Hindlimb muscle (tissue), 1 donor: ENCODE measurements around the gene NFIA. TPM values are rescaled to one million over a fixed set of nuclear protein-coding genes. Genes with fewer than 3 reads are reported as not detected.

ENCODE experiments used
- DNase-seq: peaks from one replicate; pipeline ENCODE4 v3.0.0-alpha.2; 2013
- polyA plus RNA-seq: library from polyadenylated mRNA; unstranded; fragments of 120-200 nt; gene quantifications from one replicate; pipeline ENCODE4 v1.2.1, GENCODE V29; 2013; ENCODE audit not compliant: insufficient read length

The NFIA gene
- polyA plus RNA-seq, 1 donor = 32.9 TPM

DNA sequence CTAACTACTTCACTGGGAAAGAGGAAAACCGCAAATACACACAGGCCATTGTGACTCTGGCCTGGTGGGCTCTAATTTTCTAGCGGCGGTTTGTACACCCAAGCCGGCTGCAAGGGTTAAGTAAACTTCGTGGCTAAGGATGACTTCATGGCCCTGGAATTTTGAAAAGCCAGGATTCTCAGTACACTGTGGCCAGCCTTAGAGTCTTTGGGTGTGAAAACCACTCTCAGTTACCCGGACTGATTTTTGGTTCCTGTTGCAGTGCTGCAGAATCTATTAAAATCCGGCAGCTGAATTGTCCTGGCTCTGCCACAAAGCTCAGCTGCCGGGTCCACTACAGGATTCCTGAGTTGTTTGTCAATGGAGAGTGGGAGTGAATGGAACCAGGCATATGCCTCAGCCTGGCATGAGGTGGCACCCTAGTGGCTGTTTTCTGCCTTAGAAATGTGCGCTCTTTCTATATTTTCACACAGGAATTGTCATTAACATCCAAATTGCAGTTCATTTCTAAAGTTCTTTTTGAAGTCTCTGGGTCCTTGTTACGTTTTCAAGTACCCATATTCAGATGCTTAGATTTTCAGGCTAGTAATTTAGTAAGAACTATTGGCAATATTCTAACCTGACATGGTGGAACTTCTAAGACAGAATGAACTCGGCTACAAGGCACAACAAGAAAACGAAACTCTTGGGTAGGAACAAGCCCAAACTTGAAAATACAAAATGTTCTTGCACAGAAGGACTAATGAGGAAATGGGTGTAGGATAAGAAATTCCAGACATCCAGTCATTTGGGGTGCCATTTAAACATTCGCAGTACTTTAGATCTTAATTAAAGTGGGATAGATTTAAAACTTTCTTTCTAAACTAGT, 255.9 kb downstream of the NFIA start:
- DNase-seq = peak; percentile 68

DNA sequence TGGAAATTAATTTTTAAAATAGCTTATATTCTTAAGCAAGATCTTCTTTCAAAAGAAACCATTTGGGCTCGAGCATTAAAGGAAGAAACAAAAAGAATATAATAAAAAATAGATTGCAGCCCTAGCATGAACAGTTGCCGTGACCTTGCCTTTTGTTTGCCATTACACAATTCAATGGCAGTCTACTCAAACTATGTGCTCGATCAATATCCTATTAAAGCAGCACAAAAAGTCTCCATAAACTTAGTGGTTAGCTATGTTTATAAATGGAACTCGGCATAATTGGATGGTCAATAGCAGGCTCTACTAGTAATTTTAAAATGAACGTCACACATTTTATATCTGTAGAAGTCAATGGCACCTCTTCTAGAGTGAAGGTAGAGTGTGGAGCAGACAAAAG, 256.5 kb downstream of the NFIA start:
- DNase-seq = no peak

DNA sequence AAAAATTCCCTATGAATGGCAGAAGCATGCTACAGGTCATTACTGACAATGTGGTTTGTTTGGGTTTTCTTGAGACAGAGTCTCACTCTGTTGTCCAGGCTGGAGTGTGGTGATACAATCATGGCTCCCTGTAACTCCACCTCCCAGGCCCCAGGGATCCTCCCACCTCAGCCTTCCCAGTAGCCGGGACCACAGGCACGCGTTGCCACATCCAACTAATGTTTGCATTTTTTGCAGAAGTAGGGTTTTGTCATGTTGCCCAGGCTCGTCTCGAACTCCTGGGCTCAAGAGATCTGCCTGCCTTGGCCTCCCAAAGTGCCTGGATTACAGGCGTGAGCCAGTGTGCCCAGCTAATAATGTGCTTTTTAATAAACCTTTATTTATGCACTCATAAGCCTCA, 259.1 kb downstream of the NFIA start:
- DNase-seq = no peak

DNA sequence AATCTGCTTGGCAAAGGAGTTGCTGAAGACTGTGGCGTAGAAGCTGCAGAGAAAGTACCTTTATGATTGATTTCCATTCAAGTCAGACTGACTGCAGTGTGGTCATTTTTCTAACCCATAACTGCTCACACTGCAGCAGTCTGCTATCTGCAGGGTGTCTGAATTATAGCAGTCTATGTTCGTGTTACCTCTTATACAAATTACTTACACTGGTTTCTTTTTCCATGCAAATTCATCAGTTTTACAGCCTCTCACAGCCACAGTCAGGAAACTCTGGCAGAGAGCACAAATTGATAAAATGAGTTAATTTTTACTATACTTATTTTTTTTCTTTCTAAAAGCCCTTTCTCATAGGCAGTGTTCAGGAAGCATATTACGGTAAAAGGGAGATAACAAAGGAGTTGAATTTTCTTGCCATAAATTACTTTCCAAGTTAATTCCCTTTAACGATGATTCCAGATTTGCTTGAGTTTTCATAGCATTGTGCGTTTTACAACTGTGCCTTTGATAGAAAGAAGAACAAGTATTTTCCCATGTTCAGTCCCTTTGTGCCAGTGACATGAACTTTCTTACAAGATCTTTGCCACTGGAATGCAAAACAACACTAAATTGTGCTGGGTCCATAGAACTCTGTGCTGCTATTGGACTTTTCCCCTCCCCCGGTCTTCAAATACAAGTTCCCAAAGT, 261.5 kb downstream of the NFIA start:
- peak; percentile 21 for DNase-seq

DNA sequence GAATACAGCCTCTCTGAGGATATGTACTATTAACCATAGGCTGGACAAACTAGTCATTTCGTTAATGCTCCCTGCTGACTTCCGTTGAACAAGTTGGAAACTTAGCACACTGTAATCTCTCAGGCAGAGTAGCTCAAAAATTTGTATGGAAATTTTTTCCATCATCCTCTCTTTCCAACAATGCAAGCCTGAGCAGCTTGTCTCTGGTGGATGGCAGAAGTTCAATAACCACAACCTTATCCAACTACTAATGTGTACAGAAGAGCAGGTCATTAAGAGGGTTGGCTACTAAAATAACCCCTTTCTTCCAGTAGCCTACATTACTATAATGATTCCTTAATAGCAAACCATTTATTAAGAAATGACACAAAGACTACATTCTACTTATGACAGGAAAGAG, 262.3 kb downstream of the NFIA start:
- peak; percentile 30 for DNase-seq

DNA sequence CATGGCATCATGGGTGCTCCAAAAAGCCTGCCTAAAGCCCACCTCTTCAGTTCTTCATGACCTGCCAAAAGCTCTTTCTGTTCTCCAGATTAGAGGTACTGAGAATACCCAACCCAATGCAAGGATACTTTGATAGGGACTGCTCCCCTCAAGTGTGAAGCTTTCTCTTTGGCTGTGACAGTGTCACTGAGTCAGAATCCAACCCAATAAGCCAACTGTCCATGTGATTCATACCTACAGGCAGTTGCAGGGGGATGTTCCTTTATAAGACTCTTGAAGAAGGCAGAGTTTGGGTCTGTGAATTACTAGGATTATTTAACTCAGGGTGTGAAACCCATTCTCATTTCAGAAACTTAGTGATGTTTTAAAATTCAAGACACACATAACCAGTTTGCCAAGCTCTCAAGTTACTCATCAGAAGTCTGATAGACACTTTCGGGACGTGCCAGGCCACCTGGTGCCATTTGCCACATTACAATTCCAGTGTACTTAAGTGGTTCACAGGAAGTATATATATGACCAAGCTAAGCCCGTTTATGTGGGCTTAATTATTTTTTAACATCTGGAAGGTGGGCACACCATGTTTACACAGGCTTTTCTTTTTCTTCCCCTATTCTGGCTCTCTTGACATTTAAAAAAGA, 265.8 kb downstream of the NFIA start:
- no peak for DNase-seq

DNA sequence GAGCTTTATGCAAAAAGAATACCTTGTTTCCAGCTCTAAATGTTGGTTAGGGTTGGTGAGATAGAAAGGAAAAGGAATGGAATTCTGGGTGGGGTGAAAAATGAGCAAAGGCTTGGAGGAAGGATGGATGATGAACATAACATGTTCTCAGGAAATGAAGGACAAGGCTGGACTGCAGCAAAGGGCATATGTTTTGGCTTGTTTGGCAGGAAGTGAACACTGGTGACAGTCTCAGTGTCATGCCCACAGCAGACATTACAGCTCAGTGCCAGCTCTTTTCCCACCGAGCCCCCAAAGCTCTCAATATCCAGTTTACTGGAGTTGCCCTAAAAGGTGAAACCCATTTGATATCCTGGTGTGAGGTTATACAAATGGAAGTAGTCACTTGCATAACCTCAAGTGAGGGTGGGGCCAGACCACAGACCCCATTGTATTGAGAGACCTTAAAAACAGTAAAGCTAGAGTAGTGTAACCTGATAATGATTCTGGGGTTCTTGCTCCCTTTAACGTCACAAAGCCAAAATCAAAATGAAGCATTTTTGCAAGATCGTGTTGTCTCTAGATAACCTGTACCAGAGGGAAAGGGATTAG, 270.6 kb downstream of the NFIA start:
- DNase-seq = no peak

DNA sequence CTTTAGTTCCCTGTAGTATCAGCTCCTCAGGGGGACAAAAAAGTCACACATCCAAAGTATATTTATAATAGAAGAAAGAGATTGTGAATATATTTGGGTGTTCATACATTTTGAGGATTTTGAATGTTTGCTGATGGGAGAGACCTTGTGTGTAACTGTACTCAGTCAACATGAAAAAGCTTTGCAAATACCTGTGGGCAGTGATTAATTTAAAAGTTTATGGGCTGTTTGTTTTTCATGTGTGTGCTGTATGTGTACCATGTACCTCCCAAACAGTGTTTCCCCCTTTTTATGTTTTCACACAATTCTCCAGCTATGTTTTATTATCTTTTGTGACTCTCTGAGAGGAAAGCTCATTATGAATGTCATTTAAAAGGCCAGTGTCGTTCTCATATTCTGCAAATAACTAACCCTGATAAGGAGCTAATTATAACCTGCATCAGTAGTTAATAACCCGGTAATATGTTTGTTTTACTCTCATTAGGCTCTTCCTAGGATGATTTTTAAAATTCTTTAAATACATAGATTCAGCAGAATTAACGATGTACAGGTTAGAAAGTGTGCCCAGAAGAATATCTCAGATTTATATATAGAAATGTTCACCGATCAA, 271.5 kb downstream of the NFIA start:
- DNase-seq = no peak

DNA sequence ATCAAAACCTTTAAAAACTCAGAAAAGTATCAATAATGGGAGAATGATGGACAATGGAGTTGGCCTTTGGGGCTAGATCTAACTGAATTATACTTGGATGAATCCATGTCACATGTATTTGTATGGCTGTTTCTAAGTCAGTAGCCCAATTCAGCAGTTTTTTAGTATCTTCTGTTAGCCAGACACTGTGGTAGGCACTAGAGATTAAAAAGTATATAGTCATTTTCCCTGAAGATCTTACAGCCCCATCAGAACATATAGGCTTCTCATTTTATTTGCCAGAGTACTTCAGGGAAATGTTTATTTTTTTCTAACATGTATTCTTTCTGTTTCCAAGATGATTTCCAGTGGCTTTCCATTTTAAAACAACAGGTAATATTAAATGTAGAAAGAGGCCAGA, 273.7 kb downstream of the NFIA start:
- DNase-seq = no peak

DNA sequence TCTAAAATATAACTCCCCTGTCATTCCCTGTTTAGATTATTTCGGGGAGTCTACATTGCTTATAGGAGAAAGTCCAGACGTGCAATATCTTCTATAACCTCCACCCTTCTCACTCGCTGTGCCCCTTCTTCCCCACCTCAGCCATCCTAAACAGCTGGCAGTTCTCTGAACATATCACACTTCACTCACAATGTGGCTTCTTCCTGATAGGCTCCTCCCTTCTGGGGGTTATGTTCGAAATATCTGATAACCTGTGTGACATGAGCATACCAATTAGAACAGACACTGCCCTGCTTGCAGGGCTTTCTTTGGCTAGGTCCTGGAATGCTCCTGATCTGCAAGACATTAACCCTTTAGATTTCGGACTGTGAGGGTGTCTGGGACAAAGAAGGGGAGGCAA, 274.6 kb downstream of the NFIA start:
- no peak for DNase-seq

DNA sequence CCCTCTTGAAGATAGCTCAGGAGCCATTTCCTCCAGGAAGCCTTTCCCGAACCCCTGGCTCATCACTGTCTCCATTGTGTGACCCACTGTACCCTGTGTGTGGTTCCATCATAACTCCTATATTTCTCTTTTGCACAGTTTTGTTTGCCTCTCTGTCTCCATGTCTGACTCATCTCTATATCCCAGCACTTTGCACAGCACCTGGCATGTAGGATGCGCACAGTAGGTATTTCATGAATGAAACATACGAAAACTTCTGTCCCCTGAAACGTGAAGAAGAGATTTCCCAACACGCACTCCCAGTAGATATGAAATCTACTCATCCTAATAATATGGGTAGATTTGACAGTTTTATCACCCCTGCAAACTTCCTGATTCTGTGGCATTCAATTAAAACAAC, 275.2 kb downstream of the NFIA start:
- no peak for DNase-seq

DNA sequence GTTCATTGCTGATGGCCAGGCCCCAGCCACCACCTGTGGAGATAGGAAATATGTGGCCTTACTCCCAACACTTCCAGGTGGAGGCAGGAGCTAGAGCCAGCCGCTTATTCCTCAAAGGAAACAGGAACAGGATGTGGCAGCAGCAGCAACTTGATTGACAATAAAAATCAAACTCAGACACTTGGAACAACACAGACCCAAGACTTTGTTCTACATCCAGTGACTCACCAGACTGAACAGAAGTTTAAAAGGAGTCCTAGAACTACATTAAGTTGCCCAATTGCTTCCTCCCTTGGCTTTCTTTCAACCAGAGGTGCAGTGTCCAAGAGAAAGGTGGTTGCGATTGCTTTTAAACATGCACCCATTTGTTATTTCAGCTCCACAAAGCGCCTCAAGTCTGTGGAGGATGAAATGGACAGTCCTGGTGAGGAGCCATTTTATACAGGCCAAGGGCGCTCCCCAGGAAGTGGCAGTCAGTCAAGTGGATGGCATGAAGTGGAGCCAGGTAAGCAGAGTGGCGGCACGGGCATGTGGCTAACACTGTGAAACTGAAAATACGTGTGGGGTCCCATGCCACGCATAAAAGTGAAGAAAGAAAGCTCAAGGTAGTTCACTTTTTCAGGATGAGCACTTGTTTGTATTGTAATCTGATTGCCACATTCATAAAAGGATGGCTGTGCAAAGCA, 276.6 kb downstream of the NFIA start:
- DNase-seq = no peak

DNA sequence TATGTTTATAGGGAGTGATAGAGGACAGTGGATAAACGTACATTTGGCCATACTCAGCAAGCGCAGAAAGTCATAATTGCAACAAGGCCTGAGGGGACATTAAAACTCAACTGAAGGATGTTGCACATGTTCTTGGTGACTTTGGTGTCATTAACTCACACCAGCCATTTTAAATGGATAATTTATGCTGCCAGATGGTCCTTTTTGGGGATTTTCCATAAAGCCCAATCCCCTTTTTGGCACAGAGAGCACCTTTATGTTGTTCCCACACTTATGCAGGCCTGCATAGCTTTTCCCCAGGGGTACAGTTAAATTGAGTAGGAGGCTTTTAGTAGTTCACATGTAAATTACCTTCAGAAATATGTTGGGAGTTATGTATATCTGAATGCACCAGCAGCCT, 279.6 kb downstream of the NFIA start:
- DNase-seq = no peak

DNA sequence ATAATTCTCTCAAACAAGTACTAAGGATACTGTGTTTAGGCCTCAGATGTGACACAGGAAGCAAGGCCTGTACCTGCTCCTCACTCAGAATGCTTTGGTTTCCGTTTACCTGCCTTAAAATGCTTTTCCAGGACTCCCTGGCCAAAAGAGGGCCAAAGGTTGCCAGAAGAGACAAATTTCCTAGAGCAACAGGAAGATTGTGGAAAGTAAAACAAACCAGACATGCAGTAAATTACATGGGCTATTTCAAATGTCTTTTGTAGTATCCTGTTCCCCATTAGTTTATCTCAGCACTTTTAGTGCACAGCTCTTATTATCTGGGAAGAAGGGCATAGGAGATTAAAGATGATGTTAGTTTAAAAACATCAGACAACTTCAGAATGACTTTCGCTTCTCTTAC, 280.0 kb downstream of the NFIA start:
- no peak for DNase-seq

DNA sequence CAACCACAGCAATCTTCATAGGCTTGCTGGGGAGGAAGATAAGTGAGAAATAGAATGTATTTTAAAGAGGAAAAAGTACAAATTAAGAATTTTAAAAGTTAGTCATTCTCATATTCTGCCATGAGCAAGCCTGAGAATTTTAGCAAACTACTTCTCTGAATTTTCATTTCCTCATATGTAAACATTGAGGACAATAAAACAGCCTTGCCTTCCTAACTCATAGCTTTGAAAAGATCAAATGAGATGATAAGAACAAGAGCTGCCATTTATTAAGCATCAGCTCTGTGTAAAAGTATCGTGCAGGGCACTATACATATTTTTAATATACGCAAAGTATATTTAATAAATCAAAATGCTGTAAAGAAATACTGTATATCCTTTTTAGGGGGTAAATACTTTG, 286.0 kb downstream of the NFIA start:
- DNase-seq = no peak

DNA sequence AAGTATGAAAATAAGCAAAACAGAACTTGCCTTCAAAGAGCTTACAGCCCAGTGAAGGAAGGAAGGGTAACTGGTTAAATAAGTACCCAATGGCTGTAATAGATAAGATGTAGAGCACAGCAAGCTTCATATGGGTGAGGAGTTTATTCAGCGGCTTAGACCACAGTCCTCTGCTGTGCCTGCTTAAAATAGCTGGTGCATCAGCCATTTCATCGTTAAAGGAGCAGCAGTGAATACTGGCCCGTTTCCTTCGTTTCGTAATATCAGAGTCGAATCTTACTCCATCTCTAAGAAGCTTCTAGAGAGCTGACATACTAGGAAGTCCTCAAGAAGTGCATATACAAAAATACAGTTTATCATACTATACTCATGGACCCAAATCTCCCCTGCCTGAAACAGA, 286.5 kb downstream of the NFIA start:
- DNase-seq = no peak

DNA sequence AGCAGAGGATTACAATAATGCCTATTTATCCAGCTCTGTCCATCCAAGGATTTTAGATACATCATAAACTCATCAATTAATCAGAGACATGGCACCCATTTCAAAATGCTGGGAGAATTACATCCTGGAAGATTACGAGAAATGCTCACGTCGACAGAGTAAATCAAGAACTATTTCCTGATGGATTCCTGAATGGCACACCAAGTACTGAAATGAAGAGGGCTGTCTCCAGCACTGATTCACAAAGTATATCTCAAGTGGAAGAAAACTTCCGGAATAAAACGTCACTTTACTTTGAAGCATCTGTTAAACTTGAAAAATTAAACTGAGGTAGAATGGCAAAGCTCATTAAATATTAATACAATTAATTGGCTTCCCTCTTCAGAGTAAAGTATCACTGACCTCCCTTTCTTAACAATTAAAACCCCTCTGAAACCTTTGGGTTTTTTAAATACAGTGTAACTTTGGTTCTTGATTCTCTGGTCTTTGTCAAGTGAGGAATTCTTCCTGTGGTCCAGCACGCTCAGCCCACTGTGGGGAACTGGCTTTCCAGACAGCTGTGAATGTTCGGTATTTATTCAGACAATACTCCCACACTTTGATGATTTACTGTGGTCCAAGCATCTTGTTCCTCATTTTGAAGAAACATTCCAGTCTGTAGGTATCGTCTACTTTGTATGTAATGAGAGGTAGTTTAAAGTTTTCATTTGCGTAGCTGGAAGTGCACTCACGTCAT, 288.0 kb downstream of the NFIA start:
- DNase-seq = no peak

DNA sequence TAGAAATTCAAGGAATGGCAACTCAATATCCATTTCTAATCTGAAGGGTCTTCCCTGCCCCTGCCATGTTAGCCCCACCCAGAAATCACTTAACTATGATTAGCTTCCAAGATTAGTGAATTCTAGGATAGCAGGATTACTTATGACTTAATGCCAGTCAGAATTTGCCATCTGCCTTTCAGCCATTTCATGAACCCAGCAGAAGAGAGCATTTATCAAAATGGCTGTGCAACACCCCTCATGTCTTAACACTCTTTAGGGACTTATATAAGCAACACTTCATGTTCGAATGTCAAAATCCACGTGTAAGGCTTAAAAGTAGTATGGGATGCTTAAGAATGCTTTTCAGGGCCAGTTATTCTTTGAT, 288.5 kb downstream of the NFIA start:
- DNase-seq = no peak

DNA sequence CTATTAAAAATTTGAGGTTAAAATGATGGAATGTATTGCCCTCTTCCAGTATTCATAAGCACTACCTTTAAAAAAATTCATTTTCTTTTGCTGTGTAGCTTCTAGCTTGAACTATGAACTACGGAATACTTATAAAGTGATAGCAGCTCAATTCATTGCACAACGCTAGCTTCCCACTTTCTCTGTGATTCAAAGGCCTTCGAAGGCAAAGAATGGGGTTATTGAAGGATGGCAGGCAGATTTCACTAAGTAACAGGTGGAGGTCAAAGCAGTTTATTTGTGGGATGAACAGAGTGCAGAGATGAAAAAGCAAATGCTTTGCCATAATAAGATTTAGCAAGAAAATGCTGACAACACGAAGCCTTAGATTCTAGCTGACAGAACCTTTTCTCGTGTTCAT, 290.6 kb downstream of the NFIA start:
- DNase-seq = no peak

DNA sequence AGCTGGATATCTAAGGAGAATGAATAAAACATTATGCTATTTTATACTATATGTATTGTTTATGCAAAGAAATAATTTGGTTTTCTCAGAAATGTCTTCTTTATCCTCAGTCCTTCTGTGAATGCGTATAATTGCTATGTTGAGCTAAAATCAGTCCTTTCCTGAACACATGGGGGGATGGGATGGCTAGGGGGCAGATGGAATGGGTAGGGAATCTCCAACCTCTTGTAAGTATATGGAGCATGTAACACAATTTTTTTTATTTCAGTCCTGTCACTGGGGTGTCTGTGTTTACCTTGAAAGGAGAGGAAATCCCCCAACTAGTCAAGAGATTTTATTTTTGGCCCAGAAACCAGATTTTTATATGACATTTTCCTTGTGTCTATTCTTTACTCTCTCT, 291.8 kb downstream of the NFIA start:
- no peak for DNase-seq

DNA sequence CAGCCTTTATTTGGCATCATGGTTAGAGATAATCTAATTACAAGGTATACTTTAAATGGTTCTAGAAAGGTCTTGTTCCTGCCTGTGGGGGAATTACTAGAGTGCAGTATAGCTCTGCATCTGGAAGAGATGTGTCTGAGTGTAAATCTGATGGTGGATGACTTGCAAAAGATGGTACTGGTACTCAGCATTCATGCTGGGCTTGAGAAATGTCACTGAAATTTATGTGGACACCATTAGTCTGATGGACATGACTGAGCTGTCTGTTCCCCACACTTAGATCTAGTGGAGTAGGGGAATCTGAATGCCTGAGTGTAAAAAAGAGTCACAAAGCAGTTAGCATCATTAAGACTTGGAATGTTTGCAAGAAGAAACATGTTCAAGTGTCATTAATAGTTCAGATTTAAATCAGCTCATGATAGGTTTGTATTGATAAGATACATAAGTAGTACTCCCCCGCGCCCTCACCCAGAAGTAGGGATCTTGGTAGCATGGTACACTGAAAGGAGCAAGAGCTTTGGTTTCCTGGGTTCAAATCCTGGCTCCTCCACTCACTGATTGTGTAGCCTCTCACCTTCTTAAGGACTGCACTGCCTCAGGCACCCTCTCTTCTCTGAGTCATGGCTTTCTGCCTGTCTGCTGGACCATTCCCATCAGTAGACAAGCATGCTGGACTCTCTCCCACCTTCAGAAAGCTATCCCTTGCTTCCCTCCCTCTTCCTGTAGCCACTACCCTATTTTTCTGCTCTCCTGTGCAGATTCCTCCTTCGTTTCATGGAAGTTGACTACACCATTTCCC, 292.9 kb downstream of the NFIA start:
- no peak for DNase-seq
